HepG2 (cell line): ENCODE results near the gene KIRREL3. TPM values are rescaled to one million over a fixed set of nuclear protein-coding genes. Genes with fewer than 3 reads are reported as not detected.
A peak's percentile ranks its signal among the peaks of the same experiment; 100 is the strongest.

Source experiments
- ATAC-seq: fragments of 200-7000 bp; cut with Tn5 transposase; 3 replicates; pipeline ENCODE4 v1.9.1; 2020; ENCODE audit warnings: mild to moderate bottlenecking, moderate library complexity
- BruUV-seq: library from RNA; stranded (reverse); fragments of 400-500 nt; replicated peaks from 2 replicates; lab custom pipeline; 2021; lab: Mats Ljungman, UMichigan
- CTCF ChIA-PET: fragments of 300-600 bp; formaldehyde crosslinking; extraction: SDS; loops from one replicate; lab custom pipeline; 2021; ENCODE audit warnings: low total read pairs, inconsistent platforms, low intra/inter-chr PET ratio; lab: Yijun Ruan, JAX
- POLR2A ChIA-PET: fragments of 350-600 bp; sonication (Branson Sonifier 250); formaldehyde crosslinking; loops from one replicate; lab custom pipeline; 2020; ENCODE audit warnings: antibody characterized with exemption, inconsistent platforms; lab: Yijun Ruan, JAX
- DNase-seq: peaks from one replicate; pipeline ENCODE4 v3.0.0-alpha.2; 2015; ENCODE audit warnings: low spot score
- FAIRE-seq: peaks from 3 replicates; lab custom pipeline; 2011; peaks lifted over from hg19 to GRCh38; lab: Jason Lieb, UNC
- H2AFZ ChIP-seq: one replicate; pipeline ENCODE4 v1.6.1; 2011; ENCODE audit warnings: low read length, inconsistent platforms
- H3K27ac ChIP-seq: fragments of 300-600 bp; 3 replicates; pipeline ENCODE4 v1.8.0; 2011; ENCODE audit warnings: mixed run types, mild to moderate bottlenecking, mixed read lengths, low read length, inconsistent platforms; ENCODE audit not compliant: insufficient read depth; ENCODE audit errors: extremely low read length
- H3K27me3 ChIP-seq, 2 experiments: fragments of 200-600 bp in 1 of 2; 2 replicates in 1 of 2; 3 replicates in 1 of 2; pipeline versions ENCODE4 v1.6.0 to v1.8.0; 2011; ENCODE audit warnings: low read length in 2 of 2, mild to moderate bottlenecking in 2 of 2, moderate library complexity in 2 of 2, inconsistent platforms in 1 of 2; ENCODE audit not compliant: insufficient read depth in 2 of 2, control insufficient read depth in 1 of 2
- H3K36me3 ChIP-seq, 2 experiments: fragments of 200-600 bp in 1 of 2; replicated peaks in 1 of 2; 2 replicates in 1 of 2; 3 replicates in 1 of 2; pipeline versions ENCODE4 v1.5.1 to v1.8.0; 2011; ENCODE audit warnings: low read length in 2 of 2, inconsistent platforms in 1 of 2; ENCODE audit not compliant: insufficient read depth in 2 of 2, control insufficient read depth in 1 of 2
- H3K4me1 ChIP-seq: 2 replicates; pipeline ENCODE4 v1.5.1; 2012; ENCODE audit warnings: low read length, inconsistent platforms; ENCODE audit not compliant: insufficient read depth
- H3K4me2 ChIP-seq: 2 replicates; pipeline ENCODE4 v1.6.0; 2011; ENCODE audit warnings: low read depth, low read length, inconsistent platforms
- H3K4me3 ChIP-seq, 3 experiments: fragments of 200-600 bp in 1 of 3; sonication (generic), shearing (Covaris generic) in 1 of 3; replicated peaks in 1 of 3; 2 replicates each; pipeline ENCODE4 v1.5.1; 2011 to 2016; ENCODE audit warnings: low read length in 3 of 3, inconsistent platforms in 2 of 3, low read depth in 2 of 3, mild to moderate bottlenecking in 2 of 3, control low read depth in 1 of 3, mixed read lengths in 1 of 3; ENCODE audit not compliant: insufficient read depth in 1 of 3
- H3K79me2 ChIP-seq: one replicate; pipeline ENCODE4 v1.6.1; 2011; ENCODE audit warnings: low read length, inconsistent platforms; ENCODE audit not compliant: insufficient read depth
- H3K9ac ChIP-seq: 2 replicates; pipeline ENCODE4 v1.6.0; 2011; ENCODE audit warnings: mild to moderate bottlenecking, low read depth, low read length, inconsistent platforms; ENCODE audit not compliant: insufficient read depth
- H3K9me3 ChIP-seq: 2 replicates; pipeline ENCODE4 v1.5.1; 2012; ENCODE audit warnings: mild to moderate bottlenecking, low read length
- H4K20me1 ChIP-seq: 2 replicates; pipeline ENCODE4 v1.6.0; 2011; ENCODE audit warnings: inconsistent platforms, mild to moderate bottlenecking, low read length, moderate library complexity; ENCODE audit not compliant: insufficient read depth
- BCL6 ChIP-seq: IDR thresholded peaks from 2 replicates; pipeline ENCODE4 v1.6.1; 2016; ENCODE audit warnings: missing genetic modification reagents, missing compliant biosample characterization
- NRL ChIP-seq: sonication (generic); formaldehyde crosslinking; IDR thresholded peaks from 2 replicates; pipeline ENCODE4 v1.5.0; 2020; ENCODE audit warnings: missing genetic modification reagents, mild to moderate bottlenecking, moderate library complexity, borderline replicate concordance
- PCBP2 ChIP-seq: fragments of 200-400 bp; formaldehyde crosslinking; optimal IDR thresholded peaks from 2 replicates; pipeline ENCODE3; 2018; ENCODE audit warnings: low read length, low read depth; ENCODE audit not compliant: poor library complexity, severe bottlenecking
- RARA ChIP-seq: IDR thresholded peaks from 2 replicates; pipeline ENCODE4 v1.6.1; 2016; ENCODE audit warnings: missing genetic modification reagents, missing compliant biosample characterization
- RBM39 ChIP-seq: fragments of 200-400 bp; formaldehyde crosslinking; IDR thresholded peaks from one replicate; pipeline ENCODE4 v1.6.1; 2018; ENCODE audit warnings: antibody characterized with exemption, mild to moderate bottlenecking, low read depth, low read length; ENCODE audit not compliant: poor library complexity, severe bottlenecking
- RFX5 ChIP-seq: IDR thresholded peaks from 2 replicates; pipeline ENCODE4 v1.6.1; 2011; ENCODE audit warnings: low read depth, low read length, improper control_type of control experiment
- SRSF9 ChIP-seq: fragments of 200-400 bp; formaldehyde crosslinking; IDR thresholded peaks from 2 replicates; pipeline ENCODE4 v1.6.1; 2018; ENCODE audit warnings: borderline replicate concordance, mild to moderate bottlenecking, low read depth, low read length; ENCODE audit not compliant: insufficient read depth, poor library complexity, severe bottlenecking
- STAT5B ChIP-seq: sonication (generic); formaldehyde crosslinking; IDR thresholded peaks from 2 replicates; pipeline ENCODE4 v1.4.0; 2020; ENCODE audit warnings: missing genetic modification reagents
- ZNF549 ChIP-seq: sonication (generic); formaldehyde crosslinking; IDR thresholded peaks from 2 replicates; pipeline ENCODE4 v1.5.0; 2020; ENCODE audit warnings: missing genetic modification reagents
- ZNF780A ChIP-seq: sonication (generic); formaldehyde crosslinking; IDR thresholded peaks from 2 replicates; pipeline ENCODE4 v1.8.0; 2022; ENCODE audit warnings: mild to moderate bottlenecking, missing genetic modification reagents, moderate library complexity
- WGBS: methylation state at CpG from one replicate; pipeline ENCODE4 v1.1.6; 2017; ENCODE audit warnings: low lambda C conversion rate; 5-methylcytosine and 5-hydroxymethylcytosine counted together
- in situ Hi-C: cut with HindIII; loops from 2 replicates; pipeline ENCODE4 v1.10.0; 2017; ENCODE audit warnings: low pct_unique_long_range_greater_than_20kb; ENCODE audit not compliant: extremely low pct_ligation_motif_present
- intact Hi-C: fragments of 100-400 bp; cut with micrococcal nuclease; formaldehyde crosslinking; loops from one replicate; pipeline ENCODE4 v1.10.0; 2022; ENCODE audit not compliant: unreplicated experiment
- polyA plus RNA-seq, 8 experiments: library from polyadenylated mRNA; depleted of rRNA in 3 of 8; stranded (reverse) in 7 of 8; unstranded in 1 of 8; fragments of >200 nt; fragmentation: Illumina TruSeq in 4 of 8; extraction: Trizol in 4 of 8; gene quantifications; 2 replicates each; pipeline versions ENCODE4 v1.2.1 to v1.2.3, GENCODE V29; 2011 to 2016; ENCODE audit warnings: low read depth in 4 of 8, missing spikeins in 1 of 8, mixed read lengths in 1 of 8; ENCODE audit not compliant: insufficient read depth in 1 of 8
- total RNA-seq, 5 experiments: library from RNA; depleted of rRNA; stranded (reverse); fragments of >200 nt; fragmentation: Illumina TruSeq; extraction: Trizol; gene quantifications; 2 replicates each; pipeline ENCODE4 v1.2.3, GENCODE V29; 2016; ENCODE audit warnings: low read depth in 1 of 5
- TF ChIP-seq, protein P1 (sequence below): sonication (generic); formaldehyde crosslinking; IDR thresholded peaks from 2 replicates; pipeline ENCODE4 v1.4.0; 2020; ENCODE audit warnings: mild to moderate bottlenecking, missing genetic modification reagents
- TF ChIP-seq, protein P2 (sequence below): sonication (generic); formaldehyde crosslinking; IDR thresholded peaks from 2 replicates; pipeline ENCODE4 v1.8.1; 2022; ENCODE audit warnings: mild to moderate bottlenecking, missing genetic modification reagents

KIRREL3 gene
- total and polyA plus RNA-seq, 2 of the 13 experiments (the other 11 are each of a cell fraction or from before 2014, with no cell fraction given): not detected

DNA sequence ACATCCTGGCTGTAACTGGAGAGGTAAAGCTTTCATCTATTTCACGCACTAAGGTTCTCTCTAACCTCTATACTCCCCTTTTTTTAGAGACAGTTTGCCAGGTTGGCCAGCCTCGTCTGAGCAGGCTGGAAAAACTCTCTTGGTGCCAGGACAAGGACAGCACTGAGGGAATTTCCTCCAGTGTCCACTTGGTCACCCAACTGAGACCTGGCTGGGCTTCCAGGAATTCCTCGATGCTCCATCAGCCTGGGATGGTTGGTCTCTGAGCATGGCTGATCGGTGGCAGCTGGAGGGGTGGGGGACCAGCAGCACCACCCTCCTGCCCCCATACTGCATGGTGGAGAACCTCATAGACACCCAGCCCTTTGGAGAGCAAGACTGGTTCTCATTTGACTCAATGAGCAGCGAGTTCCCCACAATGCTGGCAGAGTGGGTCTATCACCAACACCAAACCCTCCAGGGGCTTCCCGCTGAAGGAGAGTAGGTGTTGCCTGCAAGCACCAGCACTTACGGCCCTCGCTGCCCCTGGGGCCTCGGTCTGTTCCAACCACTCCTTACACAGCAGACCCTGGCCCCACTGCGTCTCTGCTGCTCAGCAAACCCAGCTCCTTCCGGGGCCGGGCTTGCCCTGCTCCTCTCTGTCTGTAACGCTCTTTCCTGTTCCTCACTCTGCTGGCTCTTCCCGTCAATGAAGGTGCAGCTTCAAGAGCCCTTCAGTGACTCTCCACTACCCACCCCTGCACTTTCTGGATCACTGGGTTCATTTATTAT lies 522.9 kb downstream of the KIRREL3 start:
- CTCF ChIA-PET: no interaction called here
- ATAC-seq: no peak
- TF ChIP-seq RARA (no peak), BCL6 (CRISPR knock-in tag) (0 out of 2 replicates have a peak, but pooled peaks have one; percentile 40)
- TF ChIP-seq, all 625 proteins: peak for 1
- DNase-seq: no peak
- POLR2A ChIA-PET: no interaction called here
- Histone ChIP-seq H3K9me3 (no peaks in the 10 kb centered on the region), H3K79me2 (no peaks in the 10 kb centered on the region), H2AFZ (no peak overlapping the region), H3K27ac (no peak overlapping the region), H4K20me1 (no peaks in the 10 kb centered on the region), H3K36me3 (no peaks in the 10 kb centered on the region), H3K27me3 (peaks cover 2 to 30% of the 10 kb centered on the region in 2 experiments; a peak in 3 of 5 replicates), H3K4me1 (peaks cover 26% of the 10 kb centered on the region), H3K9ac (no peak overlapping the region), H3K4me3 (no peak overlapping the region), H3K4me2 (no peak overlapping the region)
- in situ Hi-C loops: loop anchor here (10.0 kb wide), 1 partner anchor 173 kb away; the partner anchor contains the start of gene DCPS
- no peak for FAIRE-seq
- 32% methylated on average over 13 of the region's 14 CpGs for WGBS
- BruUV-seq: no TSS peak
- intact Hi-C loops: no loop called here

DNA sequence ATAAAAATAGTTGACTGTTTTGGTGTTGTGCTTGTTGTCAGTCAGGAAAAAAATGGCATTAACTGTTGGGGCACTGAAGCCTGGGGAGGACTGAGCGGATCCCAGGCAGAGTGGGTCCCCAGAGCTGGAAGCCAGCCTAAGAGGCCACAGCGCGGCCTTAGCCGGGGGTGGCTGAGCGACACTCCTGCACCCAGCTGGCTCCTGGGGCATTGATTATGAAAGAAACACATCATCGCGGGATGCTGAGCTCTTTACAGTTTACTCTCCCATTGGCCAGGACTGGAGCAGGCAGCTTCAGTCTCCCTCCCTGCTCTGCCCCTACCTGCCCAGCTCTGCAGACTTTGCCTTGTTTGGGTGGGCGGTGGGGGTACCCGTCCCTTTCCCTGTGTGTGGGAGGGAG lies 523.6 kb downstream of the KIRREL3 start:
- H3K4me1 ChIP-seq: peaks cover 26% of the 10 kb centered on the region
- ATAC-seq: no peak
- POLR2A ChIA-PET: no interaction called here
- no peak overlapping the region for H3K9ac ChIP-seq
- no peak for DNase-seq
- H3K79me2 ChIP-seq: no peaks in the 10 kb centered on the region
- H3K27ac ChIP-seq: no peak overlapping the region
- CTCF ChIA-PET: no interaction called here
- WGBS: 55% methylated on average over 9 of the region's 9 CpGs
- H2AFZ ChIP-seq: no peak overlapping the region
- in situ Hi-C loops (loop anchor here (10.0 kb wide), 1 partner anchor 172 kb away; the partner anchor contains the start of gene DCPS), intact Hi-C loops (no loop called here)
- BruUV-seq: no TSS peak
- no peaks in the 10 kb centered on the region for H4K20me1 ChIP-seq
- no peaks in the 10 kb centered on the region for H3K9me3 ChIP-seq
- no peak overlapping the region for H3K4me3 ChIP-seq
- H3K27me3 ChIP-seq: peaks cover 2 to 30% of the 10 kb centered on the region in 2 experiments; a peak in 3 of 5 replicates
- no peak for FAIRE-seq
- no peaks in the 10 kb centered on the region for H3K36me3 ChIP-seq
- no peak overlapping the region for H3K4me2 ChIP-seq
- no peak for TF ChIP-seq PCBP2
- TF ChIP-seq, protein P1, sequence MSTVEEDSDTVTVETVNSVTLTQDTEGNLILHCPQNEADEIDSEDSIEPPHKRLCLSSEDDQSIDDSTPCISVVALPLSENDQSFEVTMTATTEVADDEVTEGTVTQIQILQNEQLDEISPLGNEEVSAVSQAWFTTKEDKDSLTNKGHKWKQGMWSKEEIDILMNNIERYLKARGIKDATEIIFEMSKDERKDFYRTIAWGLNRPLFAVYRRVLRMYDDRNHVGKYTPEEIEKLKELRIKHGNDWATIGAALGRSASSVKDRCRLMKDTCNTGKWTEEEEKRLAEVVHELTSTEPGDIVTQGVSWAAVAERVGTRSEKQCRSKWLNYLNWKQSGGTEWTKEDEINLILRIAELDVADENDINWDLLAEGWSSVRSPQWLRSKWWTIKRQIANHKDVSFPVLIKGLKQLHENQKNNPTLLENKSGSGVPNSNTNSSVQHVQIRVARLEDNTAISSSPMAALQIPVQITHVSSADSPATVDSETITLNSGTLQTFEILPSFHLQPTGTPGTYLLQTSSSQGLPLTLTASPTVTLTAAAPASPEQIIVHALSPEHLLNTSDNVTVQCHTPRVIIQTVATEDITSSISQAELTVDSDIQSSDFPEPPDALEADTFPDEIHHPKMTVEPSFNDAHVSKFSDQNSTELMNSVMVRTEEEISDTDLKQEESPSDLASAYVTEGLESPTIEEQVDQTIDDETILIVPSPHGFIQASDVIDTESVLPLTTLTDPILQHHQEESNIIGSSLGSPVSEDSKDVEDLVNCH (CRISPR knock-in tag): no peak
- no peak for TF ChIP-seq NRL (CRISPR knock-in tag)
- no peak for TF ChIP-seq ZNF780A (CRISPR knock-in tag)
- TF ChIP-seq ZNF549 (CRISPR knock-in tag): no peak
- no peak for TF ChIP-seq RBM39
- TF ChIP-seq, protein P2, sequence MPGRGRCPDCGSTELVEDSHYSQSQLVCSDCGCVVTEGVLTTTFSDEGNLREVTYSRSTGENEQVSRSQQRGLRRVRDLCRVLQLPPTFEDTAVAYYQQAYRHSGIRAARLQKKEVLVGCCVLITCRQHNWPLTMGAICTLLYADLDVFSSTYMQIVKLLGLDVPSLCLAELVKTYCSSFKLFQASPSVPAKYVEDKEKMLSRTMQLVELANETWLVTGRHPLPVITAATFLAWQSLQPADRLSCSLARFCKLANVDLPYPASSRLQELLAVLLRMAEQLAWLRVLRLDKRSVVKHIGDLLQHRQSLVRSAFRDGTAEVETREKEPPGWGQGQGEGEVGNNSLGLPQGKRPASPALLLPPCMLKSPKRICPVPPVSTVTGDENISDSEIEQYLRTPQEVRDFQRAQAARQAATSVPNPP: no peak
- no peak for TF ChIP-seq SRSF9
- TF ChIP-seq RFX5: no peak
- TF ChIP-seq STAT5B (CRISPR knock-in tag): no peak
- TF ChIP-seq, all 625 proteins: peak for 0
